ENCODE results near the gene GPR155. TPM values are rescaled to one million over a fixed set of nuclear protein-coding genes. Genes with fewer than 3 reads are reported as not detected.
A peak's percentile ranks its signal among the peaks of the same experiment; 100 is the strongest.

GPR155 gene
- polyA plus RNA-seq, 1 donor (not counting 4 experiments of a cell fraction or from before 2014, with no cell fraction given), result 15.7 TPM

DNA sequence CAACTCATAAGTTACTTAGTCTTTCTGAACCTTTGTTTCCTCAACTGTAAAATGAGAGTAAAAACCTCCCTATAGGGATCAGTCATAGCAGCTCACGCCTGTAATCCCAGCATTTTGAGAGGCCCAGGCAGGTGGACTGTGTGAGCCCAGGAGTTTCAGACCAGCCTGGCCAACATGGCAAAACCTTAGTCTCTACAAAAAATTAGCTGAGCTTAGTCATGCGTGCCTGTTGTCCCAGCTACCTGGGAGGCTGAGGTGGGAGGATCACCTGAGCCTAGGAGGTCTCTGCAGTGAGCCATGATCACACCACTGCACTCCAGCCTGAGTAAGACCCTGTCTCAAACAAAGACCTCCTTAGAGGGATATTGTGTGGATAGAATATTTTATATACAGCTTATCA is 2.3 kb downstream of the GPR155 start:
- Histone ChIP-seq H3K9ac (ENCODE audit: control insufficient read depth, extremely low read depth, insufficient read depth, low read length) (no peak overlapping the region), H3K4me3 (ENCODE audit: control insufficient read depth in 2 of 3, extremely low read depth in 1 of 3, insufficient read depth in 2 of 3, low read depth in 1 of 3, low read length in 3 of 3) (peak overlapping the region in 1 of 3 experiments; percentile 7)

DNA sequence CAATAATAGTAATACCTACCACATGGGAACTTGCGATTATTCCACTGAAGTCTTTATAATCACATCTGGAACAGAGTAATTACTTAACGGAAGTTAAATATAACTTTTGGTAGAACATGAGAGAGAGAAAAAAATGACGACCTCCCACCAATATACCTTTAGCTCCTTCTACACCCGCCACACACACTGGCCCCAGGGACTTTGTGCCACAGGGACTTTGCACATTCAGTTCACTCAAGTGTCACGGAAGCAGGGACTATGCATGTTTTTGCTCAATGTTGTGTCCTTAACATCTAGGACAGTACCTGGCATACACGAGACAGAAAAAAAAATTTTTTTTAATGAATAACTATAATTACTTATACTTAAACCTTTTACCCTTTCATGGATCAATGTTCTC is 4.0 kb downstream of the GPR155 start:
- dilution Hi-C loops (cut with MboI; ENCODE audit: extremely low pct_ligation_motif_present, low sequenced_read_pairs), result no loop called here
- no peak overlapping the region for H3K27ac ChIP-seq (ENCODE audit: control insufficient read depth, insufficient read depth, low read length)
- H3K4me2 ChIP-seq (ENCODE audit: control insufficient read depth, extremely low read depth, insufficient read depth, low read depth, low read length), result no peak overlapping the region
- H3K36me3 ChIP-seq (ENCODE audit: control insufficient read depth in 2 of 2, extremely low read depth in 1 of 2, insufficient read depth in 2 of 2, low read length in 2 of 2), result peaks cover 0 to 5% of the 10 kb centered on the region in 2 experiments
- FAIRE-seq (no peak), DNase-seq (ENCODE audit: low read depth, low spot score) (no peak)
- H3K27me3 ChIP-seq (ENCODE audit: control insufficient read depth, extremely low read depth, insufficient read depth, low read length), result no peaks in the 10 kb centered on the region
- TF ChIP-seq, protein P1, sequence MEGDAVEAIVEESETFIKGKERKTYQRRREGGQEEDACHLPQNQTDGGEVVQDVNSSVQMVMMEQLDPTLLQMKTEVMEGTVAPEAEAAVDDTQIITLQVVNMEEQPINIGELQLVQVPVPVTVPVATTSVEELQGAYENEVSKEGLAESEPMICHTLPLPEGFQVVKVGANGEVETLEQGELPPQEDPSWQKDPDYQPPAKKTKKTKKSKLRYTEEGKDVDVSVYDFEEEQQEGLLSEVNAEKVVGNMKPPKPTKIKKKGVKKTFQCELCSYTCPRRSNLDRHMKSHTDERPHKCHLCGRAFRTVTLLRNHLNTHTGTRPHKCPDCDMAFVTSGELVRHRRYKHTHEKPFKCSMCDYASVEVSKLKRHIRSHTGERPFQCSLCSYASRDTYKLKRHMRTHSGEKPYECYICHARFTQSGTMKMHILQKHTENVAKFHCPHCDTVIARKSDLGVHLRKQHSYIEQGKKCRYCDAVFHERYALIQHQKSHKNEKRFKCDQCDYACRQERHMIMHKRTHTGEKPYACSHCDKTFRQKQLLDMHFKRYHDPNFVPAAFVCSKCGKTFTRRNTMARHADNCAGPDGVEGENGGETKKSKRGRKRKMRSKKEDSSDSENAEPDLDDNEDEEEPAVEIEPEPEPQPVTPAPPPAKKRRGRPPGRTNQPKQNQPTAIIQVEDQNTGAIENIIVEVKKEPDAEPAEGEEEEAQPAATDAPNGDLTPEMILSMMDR (optimal IDR thresholded peaks at IDR 0.05 in 1 of 3, IDR thresholded peaks at IDR 0.05 in 1 of 3, conservative IDR thresholded peaks at IDR 0.05 in 1 of 3; ENCODE audit: extremely low read depth in 1 of 3, insufficient read depth in 2 of 3, low read length in 3 of 3), result no peak
- TF ChIP-seq EZH2 (IDR thresholded peaks at IDR 0.05; ENCODE audit: low read length), result no peak
- no peaks in the 10 kb centered on the region for H3K9me3 ChIP-seq (ENCODE audit: control insufficient read depth, low read depth, low read length)
- no peaks in the 10 kb centered on the region for H3K9me1 ChIP-seq (ENCODE audit: control insufficient read depth, extremely low read depth, insufficient read depth, low read length)
- no peak overlapping the region for H3K9ac ChIP-seq (ENCODE audit: control insufficient read depth, extremely low read depth, insufficient read depth, low read length)
- H4K20me1 ChIP-seq (ENCODE audit: control insufficient read depth, extremely low read depth, insufficient read depth, low read length), result no peaks in the 10 kb centered on the region
- H2AFZ ChIP-seq (ENCODE audit: control insufficient read depth, low read length), result no peak overlapping the region
- H3K79me2 ChIP-seq (ENCODE audit: control insufficient read depth, insufficient read depth, low read length), result peaks cover 3% of the 10 kb centered on the region
- H3K4me3 ChIP-seq (ENCODE audit: control insufficient read depth in 2 of 3, extremely low read depth in 1 of 3, insufficient read depth in 2 of 3, low read depth in 1 of 3, low read length in 3 of 3), result no peak overlapping the region
- H3K4me1 ChIP-seq (ENCODE audit: control insufficient read depth, extremely low read depth, insufficient read depth, low read length), result peaks cover 15% of the 10 kb centered on the region

More for the DNA sequence above, 2.3 kb downstream of the GPR155 start:
- Histone ChIP-seq H2AFZ (ENCODE audit: control insufficient read depth, low read length) (peak overlapping the region; percentile 55), H4K20me1 (ENCODE audit: control insufficient read depth, extremely low read depth, insufficient read depth, low read length) (no peaks in the 10 kb centered on the region), H3K27me3 (ENCODE audit: control insufficient read depth, extremely low read depth, insufficient read depth, low read length) (no peaks in the 10 kb centered on the region), H3K27ac (ENCODE audit: control insufficient read depth, insufficient read depth, low read length) (no peak overlapping the region), H3K9me3 (ENCODE audit: control insufficient read depth, low read depth, low read length) (no peaks in the 10 kb centered on the region), H3K4me2 (ENCODE audit: control insufficient read depth, extremely low read depth, insufficient read depth, low read depth, low read length) (peak overlapping the region; percentile 97), H3K36me3 (ENCODE audit: control insufficient read depth in 2 of 2, extremely low read depth in 1 of 2, insufficient read depth in 2 of 2, low read length in 2 of 2) (peaks cover 0 to 3% of the 10 kb centered on the region in 2 experiments), H3K79me2 (ENCODE audit: control insufficient read depth, insufficient read depth, low read length) (peaks cover 3% of the 10 kb centered on the region), H3K4me1 (ENCODE audit: control insufficient read depth, extremely low read depth, insufficient read depth, low read length) (peaks cover 15% of the 10 kb centered on the region), H3K9me1 (ENCODE audit: control insufficient read depth, extremely low read depth, insufficient read depth, low read length) (no peaks in the 10 kb centered on the region)
- dilution Hi-C loops (cut with MboI; ENCODE audit: extremely low pct_ligation_motif_present, low sequenced_read_pairs), result no loop called here
- no peak for TF ChIP-seq EZH2 (IDR thresholded peaks at IDR 0.05; ENCODE audit: low read length)
- TF ChIP-seq, protein P1 (optimal IDR thresholded peaks at IDR 0.05 in 1 of 3, IDR thresholded peaks at IDR 0.05 in 1 of 3, conservative IDR thresholded peaks at IDR 0.05 in 1 of 3; ENCODE audit: extremely low read depth in 1 of 3, insufficient read depth in 2 of 3, low read length in 3 of 3), result no peak
- FAIRE-seq (peak; percentile 49), DNase-seq (ENCODE audit: low read depth, low spot score) (no peak)

Measured in keratinocyte (primary cell).